Hindlimb muscle (tissue), 1 donor: Measurements from ENCODE around the gene CSF1R. TPM values are rescaled to one million over a fixed set of nuclear protein-coding genes. Genes with fewer than 3 reads are reported as not detected.
"Not testable (repeated sequence)": the region's sequence is repeated elsewhere in the genome, so short reads cannot be mapped to it uniquely, and the experiment has no call there.

Experiments
- DNase-seq: peaks from one replicate; pipeline ENCODE4 v3.0.0-alpha.2; 2013
- polyA plus RNA-seq: library from polyadenylated mRNA; unstranded; fragments of 120-200 nt; gene quantifications from one replicate; pipeline ENCODE4 v1.2.1, GENCODE V29; 2013; ENCODE audit not compliant: insufficient read length

The CSF1R gene
- polyA plus RNA-seq, 1 donor = 45.1 TPM

DNA sequence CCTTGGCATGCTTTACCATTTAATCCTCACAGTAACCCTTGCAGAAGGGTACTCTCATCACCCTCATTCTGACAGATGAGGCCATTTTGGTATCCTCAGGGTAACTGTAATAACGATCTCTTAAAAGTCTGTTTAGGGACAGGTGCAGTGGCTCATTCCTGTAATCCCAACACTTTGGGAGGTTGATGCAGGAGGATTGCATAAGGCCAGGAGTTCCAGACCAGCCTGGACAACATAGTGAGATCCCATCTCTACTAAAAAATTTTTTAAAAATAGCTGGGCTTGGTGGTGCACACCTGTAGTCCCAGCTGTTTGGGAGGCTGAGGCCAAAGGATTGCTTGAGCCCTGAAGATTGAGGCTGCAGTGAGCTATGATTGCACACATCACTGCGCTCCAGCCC is 31.8 kb downstream of the CSF1R start:
- DNase-seq = no peak

GRCh38 chr5:150053713-150054392 is 32.5 kb downstream of the CSF1R start:
- DNase-seq = no peak

DNA sequence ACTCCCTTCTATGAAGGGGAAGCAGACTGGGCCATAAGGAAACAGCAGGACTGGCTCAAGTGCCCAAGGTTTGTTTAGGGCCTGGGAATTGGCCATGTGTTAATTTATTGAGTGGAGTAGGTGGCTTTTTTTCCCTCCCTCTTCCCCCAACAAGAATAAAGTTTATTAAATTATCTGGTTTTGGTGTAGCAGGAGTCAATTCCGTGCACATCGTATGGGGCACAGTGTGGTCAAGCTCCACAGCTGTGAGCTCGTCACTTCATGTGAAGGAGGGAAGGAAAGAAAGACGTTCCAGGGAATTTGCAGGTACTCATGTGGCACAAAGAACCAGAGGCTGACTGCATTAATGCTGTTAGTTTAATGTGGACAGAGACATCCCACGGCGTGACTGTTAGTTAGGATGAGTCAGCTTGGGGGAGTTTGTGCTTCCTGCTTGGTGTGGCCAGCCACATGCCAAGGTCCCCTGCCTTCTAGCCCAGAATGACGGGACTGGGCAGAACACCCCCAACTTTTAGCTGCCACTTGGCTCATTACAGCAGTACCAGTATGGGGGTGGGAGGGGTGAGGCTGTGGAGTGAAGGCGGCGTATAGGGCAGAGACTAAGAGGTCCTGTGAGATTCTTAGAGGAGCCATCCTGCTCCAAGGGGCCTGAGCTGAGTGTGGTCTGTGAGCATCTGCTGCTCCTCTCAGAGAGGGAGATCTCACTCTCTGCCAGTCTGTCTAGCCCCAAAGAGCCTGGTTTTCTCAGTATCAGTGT is 33.2 kb downstream of the CSF1R start:
- no peak for DNase-seq

DNA sequence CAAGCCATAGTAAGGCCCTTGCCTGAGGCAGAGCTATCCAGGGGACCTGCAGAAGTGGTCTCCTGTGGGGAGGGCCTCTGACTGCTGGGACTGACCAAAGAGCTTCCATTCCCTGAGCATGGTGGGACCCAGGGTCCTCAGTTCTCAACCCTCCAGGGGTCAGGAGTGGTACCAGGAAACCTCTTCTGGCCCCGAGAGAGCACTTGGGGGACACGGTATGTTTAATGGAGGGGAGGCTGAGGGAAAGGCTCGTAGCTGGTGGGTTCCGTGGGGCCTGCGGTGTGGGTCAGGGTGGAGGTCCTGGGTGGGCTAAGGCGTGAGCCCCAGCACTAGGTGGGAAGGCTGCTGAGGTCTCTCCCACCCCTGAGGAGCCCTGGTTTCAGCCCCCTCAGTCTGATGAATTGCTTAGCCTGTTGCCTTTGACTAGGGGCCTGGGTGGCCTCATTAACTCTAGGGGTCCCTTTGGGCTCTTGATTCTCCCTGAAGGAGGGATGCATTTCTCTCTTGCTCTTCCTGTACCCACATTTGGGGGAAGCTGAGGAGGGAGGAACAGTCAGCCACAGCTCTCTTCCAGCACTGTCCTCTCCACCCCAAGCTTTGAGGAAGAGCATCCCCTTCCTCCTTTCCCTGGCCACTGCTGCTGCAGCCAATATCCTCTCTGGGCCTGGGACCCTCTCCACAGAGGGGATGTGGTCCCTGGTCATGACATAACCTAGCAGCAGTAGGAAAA is 34.0 kb downstream of the CSF1R start:
- DNase-seq = no peak

DNA sequence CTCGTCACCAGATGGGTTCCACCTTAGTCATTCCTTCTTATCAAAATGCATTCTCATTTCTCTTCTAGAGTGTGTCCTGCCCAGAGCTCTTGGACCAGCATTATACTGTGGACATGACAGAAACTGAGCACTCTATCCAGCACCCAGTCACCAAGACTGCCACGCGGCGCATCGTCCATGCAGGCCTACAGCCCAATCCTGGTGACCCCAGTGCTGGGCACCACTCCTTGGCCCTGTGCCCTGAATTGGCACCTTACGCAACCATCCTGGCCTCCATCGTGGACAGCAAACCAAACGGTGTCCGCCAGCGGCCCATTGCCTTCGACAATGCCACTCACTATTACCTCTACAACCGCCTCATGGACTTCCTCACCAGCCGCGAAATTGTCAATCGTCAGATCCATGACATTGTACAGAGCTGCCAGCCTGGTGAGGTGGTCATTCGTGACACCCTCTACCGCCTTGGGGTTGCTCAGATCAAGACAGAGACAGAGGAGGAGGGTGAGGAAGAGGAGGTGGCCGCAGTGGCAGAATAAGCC is 34.6 kb downstream of the CSF1R start:
- no peak for DNase-seq

GRCh38 chr5:150050172-150050811 is 36.1 kb downstream of the CSF1R start:
- not testable (repeated sequence) for DNase-seq

- no peak for DNase-seq
These were observed 40.3 kb downstream of the CSF1R start for GRCh38 chr5:150046031-150046430.

DNA sequence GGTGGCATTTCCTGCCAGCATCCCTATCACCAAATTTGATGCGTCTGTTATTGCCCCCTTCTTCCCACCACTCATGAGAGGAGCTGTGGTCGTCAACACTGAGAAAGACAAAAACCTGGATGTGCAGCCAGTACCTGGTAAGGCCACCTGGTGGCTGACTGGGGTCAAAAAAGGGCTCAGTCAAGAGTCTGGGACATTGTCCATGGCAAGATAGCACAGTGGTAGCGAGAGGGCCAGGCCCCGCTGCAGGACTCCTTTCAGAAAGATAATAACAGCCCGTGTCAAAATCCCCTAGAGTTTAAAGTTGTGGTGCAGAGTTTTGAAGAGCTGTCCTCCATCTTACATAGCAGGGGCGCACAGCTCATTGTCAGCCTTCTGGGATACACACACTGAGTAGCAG is 40.8 kb downstream of the CSF1R start:
- no peak for DNase-seq

DNA sequence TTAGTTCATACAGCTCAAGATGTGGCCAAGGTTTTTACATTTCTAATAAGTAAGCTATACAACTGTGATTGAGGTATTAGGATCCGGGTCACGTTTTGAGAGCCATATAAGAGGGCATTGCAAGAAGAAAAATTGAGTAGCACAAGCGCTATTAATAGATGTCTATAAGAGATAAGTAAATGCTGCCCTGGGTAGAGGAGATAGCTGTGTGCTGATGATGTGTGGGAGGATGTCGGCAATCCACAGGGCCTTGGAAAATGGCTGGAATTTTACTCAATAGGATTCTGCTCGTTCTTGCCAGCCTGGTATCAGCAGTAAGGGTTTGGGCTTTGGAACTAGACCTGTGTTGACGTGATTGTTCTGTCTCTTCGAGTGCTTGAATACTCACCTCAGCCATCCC is 41.6 kb downstream of the CSF1R start:
- DNase-seq = no peak

- no peak for DNase-seq
These were observed 42.0 kb downstream of the CSF1R start for GRCh38 chr5:150044329-150044681.

GRCh38 chr5:150043657-150044328 is 42.6 kb downstream of the CSF1R start:
- DNase-seq = no peak

GRCh38 chr5:150042459-150042858 is 43.9 kb downstream of the CSF1R start:
- no peak for DNase-seq

DNA sequence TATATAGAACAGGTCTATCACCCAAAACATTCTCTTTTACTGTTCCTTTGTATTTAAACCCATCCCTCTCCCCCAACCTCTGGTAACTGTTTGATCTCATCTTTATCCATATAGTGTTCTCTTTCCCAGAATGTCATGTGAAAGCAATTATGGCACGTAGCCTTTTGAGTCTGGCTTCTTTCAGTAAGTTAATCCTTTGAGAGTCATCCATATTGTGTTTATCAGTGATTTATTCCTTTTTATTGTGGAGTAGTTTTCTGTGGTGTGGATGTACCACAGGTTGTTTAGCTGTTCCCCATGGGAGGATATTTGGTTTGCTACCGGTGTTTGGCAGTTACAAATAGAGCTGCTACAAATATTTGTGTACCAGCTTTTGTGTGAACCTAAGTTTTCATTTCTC is 47.8 kb downstream of the CSF1R start:
- no peak for DNase-seq

- no peak for DNase-seq
These were observed 49.8 kb downstream of the CSF1R start for GRCh38 chr5:150036513-150036912.

- no peak for DNase-seq
These were observed 51.0 kb downstream of the CSF1R start for GRCh38 chr5:150035139-150035895.

- peak; percentile 30 for DNase-seq
These were observed 51.7 kb downstream of the CSF1R start for GRCh38 chr5:150034662-150035061.

DNA sequence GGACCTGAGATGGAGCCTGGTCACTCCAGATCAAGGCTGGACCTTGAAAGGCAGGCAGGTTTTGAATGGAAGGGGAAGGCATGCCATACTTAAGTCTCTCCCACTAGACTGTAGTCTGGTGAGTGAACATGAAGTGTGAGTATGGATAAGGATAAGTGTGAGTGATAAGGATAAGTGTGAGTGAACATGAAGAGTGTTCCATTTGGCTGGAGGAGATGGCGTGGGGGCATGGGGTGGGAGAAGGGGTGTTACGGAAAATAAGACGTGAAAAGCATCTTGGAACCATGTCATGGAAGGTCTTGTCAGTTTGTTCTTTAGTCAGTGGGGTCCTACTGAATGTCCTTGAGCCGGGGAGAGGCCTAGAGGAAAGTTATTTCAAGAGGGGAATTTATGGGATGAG is 53.0 kb downstream of the CSF1R start:
- no peak for DNase-seq

GRCh38 chr5:150028047-150028446 is 58.3 kb downstream of the CSF1R start:
- DNase-seq = not testable (repeated sequence)

GRCh38 chr5:150026682-150027172 is 59.6 kb downstream of the CSF1R start:
- no peak for DNase-seq

GRCh38 chr5:150024346-150024984 is 61.9 kb downstream of the CSF1R start:
- DNase-seq = no peak

- no peak for DNase-seq
These were observed 63.2 kb downstream of the CSF1R start for GRCh38 chr5:150023136-150023535.
